HEK293T (cell line): ENCODE measurements around the gene BMP6.

Source experiments
- ARNT ChIP-seq: fragments of 450-650 bp; IDR thresholded peaks from 2 replicates; pipeline ENCODE4 v1.6.1; 2017; ENCODE audit warnings: mild to moderate bottlenecking
- BHLHE40 ChIP-seq: fragments of 450-650 bp; IDR thresholded peaks from 2 replicates; pipeline ENCODE4 v1.6.1; 2016; ENCODE audit warnings: mild to moderate bottlenecking, moderate library complexity, borderline replicate concordance
- FOXA1 ChIP-seq: fragments of 450-650 bp; IDR thresholded peaks from 2 replicates; pipeline ENCODE4 v1.6.1; 2016; ENCODE audit warnings: mild to moderate bottlenecking
- FOXK2 ChIP-seq: fragments of 450-650 bp; IDR thresholded peaks from 2 replicates; pipeline ENCODE4 v1.6.1; 2016; ENCODE audit warnings: mild to moderate bottlenecking
- FOXM1 ChIP-seq: fragments of 450-650 bp; IDR thresholded peaks from 2 replicates; pipeline ENCODE4 v1.6.1; 2017; ENCODE audit warnings: mild to moderate bottlenecking, borderline replicate concordance
- HDGF ChIP-seq: fragments of 450-650 bp; IDR thresholded peaks from 2 replicates; pipeline ENCODE4 v1.6.1; 2017; ENCODE audit warnings: antibody characterized with exemption, borderline replicate concordance
- SP1 ChIP-seq: fragments of 450-650 bp; IDR thresholded peaks from 2 replicates; pipeline ENCODE4 v1.6.1; 2017
- SUZ12 ChIP-seq: fragments of 450-650 bp; IDR thresholded peaks from 2 replicates; pipeline ENCODE4 v1.6.1; 2016; ENCODE audit warnings: mild to moderate bottlenecking
- TARDBP ChIP-seq: fragments of 450-650 bp; IDR thresholded peaks from 2 replicates; pipeline ENCODE4 v1.6.1; 2016
- TF ChIP-seq, protein P1 (sequence below): fragments of 450-650 bp; IDR thresholded peaks from 2 replicates; pipeline ENCODE4 v1.6.1; 2016

DNA sequence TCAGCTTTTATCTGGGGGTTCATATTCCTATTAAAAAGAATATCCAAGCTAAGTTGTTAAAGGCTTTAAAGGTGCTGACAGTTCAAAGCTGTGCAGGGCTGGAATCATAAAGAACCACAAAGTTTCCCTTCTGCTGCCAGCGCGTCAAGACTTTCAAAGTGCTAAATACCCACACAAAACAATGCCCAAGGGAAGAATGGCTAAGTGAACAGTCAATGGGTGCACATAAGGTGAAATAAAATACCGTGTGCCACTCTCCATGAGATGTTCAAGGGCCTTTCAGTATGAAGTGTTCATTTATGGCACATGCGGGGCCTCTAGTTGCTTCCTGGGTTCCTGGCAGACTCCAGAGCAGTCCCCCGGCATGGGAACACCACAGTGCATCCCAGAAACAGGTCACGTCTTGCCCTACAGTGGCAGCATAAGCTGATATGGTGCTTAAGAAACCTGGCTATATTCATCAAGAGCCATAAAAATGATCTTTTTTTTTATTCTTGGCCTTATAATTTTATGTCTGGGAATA is 170.6 kb downstream of the BMP6 start:
- TF ChIP-seq BHLHE40 (no peak), SP1 (no peak), SUZ12 (no peak), FOXA1 (no peak), FOXM1 (no peak), TARDBP (no peak), HDGF (no peak), FOXK2 (no peak), ARNT (no peak)
- TF ChIP-seq, protein P1, sequence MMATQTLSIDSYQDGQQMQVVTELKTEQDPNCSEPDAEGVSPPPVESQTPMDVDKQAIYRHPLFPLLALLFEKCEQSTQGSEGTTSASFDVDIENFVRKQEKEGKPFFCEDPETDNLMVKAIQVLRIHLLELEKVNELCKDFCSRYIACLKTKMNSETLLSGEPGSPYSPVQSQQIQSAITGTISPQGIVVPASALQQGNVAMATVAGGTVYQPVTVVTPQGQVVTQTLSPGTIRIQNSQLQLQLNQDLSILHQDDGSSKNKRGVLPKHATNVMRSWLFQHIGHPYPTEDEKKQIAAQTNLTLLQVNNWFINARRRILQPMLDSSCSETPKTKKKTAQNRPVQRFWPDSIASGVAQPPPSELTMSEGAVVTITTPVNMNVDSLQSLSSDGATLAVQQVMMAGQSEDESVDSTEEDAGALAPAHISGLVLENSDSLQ: no peak
